GM21529 (cell line): Measurements from ENCODE around the gene TNFSF12.

Source experiments
- ATAC-seq: cut with Tn5 transposase; IDR thresholded peaks from one replicate; pipeline ENCODE4 v1.9.1; 2021; ENCODE audit not compliant: unreplicated experiment

The TNFSF12 gene

DNA sequence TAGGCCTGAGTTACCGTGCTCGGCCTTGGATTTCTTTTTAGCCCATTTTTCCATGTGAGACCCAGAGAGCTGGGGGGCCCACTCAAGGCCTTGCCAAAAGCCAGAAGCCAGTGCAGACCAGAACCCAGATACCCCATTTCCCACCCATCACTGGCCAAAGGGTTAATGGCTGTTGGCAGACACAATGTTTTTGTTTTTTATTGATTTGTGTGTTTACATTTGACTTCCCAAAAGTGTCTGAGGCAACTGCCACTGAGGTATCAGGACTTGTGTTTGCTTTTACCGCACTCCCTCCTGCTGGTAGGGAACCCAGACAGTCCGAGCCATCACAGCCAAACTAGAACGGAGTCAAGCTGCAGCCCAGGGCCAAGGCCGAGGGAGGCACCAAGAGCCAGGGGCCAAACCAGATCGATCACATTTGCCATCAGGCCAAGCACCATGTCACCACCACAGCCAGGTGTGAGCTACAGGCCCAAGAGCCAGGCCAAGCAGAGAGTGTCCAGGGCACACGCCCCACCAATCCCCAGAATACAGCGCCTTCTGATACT is 7.7 kb upstream of the TNFSF12 start:
- ATAC-seq = no peak

- no peak for ATAC-seq
Measured at GRCh38 chr17:7544911-7545310, 3.9 kb upstream of the TNFSF12 start.

GRCh38 chr17:7549401-7550055 is 670 bp downstream of the TNFSF12 start:
- no peak for ATAC-seq

DNA sequence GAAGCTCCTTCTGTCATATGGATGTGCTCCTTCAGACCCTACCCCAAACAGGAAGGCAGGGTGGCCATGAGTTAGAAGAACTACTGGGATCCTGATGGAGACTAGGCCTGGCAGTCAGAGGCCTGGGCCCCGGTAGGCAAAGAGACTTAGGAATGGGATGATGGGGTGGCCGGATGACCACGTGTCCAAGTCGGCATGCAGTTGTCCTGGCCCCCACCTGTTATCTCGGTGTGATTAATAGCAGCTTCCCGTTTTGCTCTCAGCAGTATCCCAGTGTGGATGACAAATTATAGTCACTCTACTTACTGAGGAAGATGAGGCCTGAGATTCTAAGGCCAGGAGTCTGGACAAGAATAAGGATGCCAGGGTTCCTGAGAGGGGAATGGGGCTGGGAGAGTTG is 1.5 kb downstream of the TNFSF12 start:
- ATAC-seq = no peak

DNA sequence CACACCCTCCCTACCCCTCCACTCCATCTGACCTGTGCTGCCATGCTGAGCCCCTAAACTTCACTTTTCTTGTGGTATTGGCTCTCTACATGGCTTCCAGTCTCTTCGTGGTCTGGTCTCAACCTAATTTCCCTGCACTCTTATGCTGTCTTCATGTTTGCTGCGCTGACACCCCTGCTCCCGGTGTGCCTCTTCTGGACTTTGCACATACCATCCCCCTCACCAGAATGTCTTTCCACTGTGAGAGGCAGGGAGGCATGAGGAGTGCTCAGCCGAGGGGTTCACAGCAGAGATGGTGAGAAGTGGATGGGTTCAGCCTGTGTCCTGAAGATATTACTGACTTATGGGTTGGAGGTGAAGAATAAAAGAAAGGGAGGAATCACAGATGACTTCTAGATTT is 2.5 kb downstream of the TNFSF12 start:
- ATAC-seq = no peak

GRCh38 chr17:7552621-7553051 is 3.8 kb downstream of the TNFSF12 start:
- ATAC-seq = peak; percentile 69

DNA sequence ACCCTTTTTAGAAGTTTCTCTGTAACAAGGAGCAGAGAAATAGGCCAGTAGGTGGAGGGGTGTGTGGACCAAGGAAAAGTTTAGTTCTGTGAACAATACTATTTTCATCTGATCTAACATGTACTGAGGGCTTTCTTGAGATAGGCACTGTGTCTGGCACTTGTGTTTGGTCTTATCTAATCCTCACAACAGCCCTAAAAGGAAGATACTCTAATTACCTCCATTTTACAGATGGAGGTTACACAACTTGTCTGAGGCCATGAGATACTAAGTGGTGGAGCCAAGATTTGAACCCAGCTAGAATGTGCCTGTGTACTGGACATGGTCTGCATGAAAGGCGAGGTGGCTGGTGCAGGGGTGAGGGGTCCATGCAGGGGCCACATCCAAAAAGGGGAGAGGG is 4.5 kb downstream of the TNFSF12 start:
- ATAC-seq = no peak

DNA sequence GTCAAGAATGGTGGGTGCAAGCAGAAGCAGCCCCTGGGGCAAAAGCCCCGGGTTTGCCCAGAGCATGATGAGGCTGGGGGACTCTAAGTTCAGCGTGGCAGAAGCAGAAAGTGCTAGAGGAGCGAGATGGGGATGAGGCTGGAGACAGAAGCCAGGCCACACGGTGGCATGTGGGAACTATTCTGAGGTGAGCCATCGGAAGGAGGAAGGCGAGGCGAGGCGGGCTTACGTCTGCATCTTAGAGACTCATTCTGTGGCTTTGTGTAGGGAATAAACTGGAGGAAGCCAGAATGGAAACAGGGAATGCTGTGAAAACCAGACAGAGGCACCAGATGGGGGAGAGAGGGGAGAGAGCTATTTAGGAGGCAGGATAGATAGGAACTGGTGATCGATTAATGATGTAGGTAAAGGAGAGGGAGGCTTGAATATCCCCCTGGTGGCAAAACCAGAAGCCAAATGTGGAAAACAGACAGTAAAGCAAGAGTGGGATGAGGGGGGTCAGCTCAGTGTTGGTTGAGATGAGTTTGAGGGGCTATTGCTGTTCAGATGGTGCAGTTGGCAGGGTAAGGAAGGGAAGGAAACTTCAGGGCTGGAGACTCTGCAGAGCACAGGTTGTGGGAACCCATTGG is 6.6 kb downstream of the TNFSF12 start:
- no peak for ATAC-seq

DNA sequence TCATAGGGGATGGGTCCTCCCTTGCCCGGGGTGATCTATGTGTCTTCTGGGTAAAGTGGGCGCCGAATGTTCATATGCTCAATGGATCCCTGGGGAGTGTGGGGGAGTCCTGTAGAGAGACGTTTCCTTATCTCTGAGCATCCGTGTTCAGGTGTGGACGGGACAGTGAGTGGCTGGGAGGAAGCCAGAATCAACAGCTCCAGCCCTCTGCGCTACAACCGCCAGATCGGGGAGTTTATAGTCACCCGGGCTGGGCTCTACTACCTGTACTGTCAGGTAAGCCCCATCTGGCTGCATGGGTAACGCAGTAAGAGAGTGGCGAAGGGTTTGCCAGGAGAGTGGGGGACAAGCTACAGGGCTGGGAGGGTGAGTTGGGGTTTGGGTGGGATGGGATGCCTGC is 7.8 kb downstream of the TNFSF12 start:
- no peak for ATAC-seq

GRCh38 chr17:7557147-7557764 is 8.4 kb downstream of the TNFSF12 start:
- no peak for ATAC-seq

DNA sequence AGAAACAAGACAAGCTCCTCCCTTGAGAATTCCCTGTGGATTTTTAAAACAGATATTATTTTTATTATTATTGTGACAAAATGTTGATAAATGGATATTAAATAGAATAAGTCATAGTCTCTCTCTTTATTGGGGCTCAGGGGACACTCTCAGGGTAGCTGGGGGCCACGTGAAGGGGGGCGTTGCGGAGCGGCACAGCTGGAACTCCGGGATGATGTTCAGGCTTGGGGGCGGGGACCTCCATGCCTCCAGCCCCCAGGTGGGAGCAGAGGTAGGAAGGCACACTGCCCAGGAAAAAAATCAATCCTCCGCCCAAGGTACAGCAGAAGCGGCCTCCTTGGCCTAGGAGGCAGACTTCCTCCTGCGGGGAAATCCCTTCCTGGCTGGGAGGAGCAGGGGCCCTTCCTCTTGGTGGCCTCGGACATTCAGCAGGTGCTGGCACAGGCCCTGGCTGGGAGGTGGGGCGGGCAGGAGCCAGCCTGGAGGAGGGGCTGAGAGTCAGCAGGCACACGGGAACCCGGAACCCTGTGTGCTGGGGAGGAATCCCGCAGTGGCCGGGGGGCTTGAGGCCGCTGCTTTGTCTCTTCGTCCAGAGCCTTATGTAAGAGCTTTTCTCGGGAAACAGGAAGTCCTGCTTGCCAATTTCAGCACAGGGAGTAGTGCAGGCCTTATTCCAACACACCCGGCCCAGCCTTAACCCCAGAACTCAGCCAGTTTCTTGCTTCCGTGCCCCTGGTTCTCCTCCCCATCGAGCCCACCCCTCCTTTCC is 9.1 kb downstream of the TNFSF12 start:
- ATAC-seq = no peak

- ATAC-seq = no peak
Measured at GRCh38 chr17:7558544-7559319, 9.9 kb downstream of the TNFSF12 start, which contains the start of gene TNFSF13. Gene TNFSF13, plus strand, starts transcription at chr17:7558750. Its CDS starts 290 bp downstream, at chr17:7559040.

DNA sequence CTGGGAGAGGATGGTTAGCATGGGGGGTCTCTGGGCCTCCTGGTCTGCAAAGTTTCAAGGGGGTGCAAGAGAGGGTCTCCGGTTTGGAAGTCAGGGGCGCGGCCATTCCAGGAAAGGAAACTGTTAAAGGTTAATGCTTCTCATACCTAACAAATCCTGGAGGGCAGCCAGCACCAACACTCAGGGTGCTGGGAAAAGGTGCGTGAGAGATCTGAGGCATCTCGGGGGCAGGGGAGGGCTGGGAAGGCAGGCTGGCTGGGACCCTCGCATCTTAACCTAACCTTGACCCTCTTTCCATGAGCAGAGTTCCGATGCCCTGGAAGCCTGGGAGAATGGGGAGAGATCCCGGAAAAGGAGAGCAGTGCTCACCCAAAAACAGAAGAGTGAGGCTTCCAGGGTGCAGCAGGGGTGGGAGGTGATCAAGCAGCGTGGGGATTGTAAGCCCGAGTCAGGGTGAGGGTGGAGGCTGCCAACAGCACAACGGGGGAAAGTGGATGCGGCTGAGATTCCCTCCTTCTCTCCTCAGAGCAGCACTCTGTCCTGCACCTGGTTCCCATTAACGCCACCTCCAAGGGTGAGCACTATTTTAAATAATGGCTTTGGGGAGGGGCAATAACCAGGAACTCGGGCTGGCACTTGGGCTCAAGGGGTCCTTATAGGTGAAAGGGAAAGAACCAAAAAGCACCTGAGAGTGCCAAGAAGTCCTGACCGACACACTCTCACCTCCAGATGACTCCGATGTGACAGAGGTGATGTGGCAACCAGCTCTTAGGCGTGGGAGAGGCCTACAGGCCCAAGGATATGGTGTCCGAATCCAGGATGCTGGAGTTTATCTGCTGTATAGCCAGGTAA is 10.7 kb downstream of the TNFSF12 start:
- no peak for ATAC-seq

DNA sequence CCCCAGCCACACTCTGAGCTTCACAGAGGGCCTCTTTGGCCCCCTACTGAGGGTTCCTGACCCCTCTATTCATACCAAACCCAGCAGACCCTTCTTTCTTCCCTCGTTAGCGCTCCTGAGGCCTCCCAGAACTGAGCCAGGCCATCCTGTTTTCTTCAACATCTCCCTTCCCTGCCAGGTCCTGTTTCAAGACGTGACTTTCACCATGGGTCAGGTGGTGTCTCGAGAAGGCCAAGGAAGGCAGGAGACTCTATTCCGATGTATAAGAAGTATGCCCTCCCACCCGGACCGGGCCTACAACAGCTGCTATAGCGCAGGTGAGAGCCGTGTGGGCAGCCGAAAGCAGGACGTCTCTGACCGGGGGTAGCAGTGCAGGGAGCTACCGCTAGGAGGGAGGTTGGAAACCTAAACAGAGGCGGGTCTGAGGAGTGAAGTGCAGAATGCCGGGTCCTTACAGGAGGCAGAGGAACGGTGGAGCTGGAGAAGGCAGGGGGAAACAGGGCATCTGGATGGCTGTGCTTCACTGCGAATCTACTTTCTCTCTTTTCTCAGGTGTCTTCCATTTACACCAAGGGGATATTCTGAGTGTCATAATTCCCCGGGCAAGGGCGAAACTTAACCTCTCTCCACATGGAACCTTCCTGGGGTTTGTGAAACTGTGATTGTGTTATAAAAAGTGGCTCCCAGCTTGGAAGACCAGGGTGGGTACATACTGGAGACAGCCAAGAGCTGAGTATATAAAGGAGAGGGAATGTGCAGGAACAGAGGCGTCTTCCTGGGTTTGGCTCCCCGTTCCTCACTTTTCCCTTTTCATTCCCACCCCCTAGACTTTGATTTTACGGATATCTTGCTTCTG is 11.5 kb downstream of the TNFSF12 start:
- no peak for ATAC-seq

DNA sequence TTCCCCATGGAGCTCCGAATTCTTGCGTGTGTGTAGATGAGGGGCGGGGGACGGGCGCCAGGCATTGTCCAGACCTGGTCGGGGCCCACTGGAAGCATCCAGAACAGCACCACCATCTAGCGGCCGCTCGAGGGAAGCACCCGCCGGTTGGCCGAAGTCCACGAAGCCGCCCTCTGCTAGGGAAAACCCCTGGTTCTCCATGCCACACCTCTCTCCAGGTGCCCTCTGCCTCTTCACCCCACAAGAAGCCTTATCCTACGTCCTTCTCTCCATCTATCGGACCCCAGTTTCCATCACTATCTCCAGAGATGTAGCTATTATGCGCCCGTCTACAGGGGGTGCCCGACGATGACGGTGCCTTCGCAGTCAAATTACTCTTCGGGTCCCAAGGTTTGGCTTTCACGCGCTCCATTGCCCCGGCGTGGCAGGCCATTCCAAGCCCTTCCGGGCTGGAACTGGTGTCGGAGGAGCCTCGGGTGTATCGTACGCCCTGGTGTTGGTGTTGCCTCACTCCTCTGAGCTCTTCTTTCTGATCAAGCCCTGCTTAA is 12.2 kb downstream of the TNFSF12 start:
- peak; percentile 56 for ATAC-seq

GRCh38 chr17:7561589-7562207 is 12.8 kb downstream of the TNFSF12 start, which contains the start of gene SENP3:
Gene SENP3, plus strand, starts transcription at chr17:7561919. Its CDS starts 1,158 bp downstream, at chr17:7563077.
- ATAC-seq = peak; percentile 56

- ATAC-seq = no peak
Measured at GRCh38 chr17:7562208-7562605, 13.3 kb downstream of the TNFSF12 start.
